Prostate gland (tissue), 2 donors: Measurements from ENCODE around the gene CHMP3. TPM values are rescaled to one million over a fixed set of nuclear protein-coding genes. Genes with fewer than 3 reads are reported as not detected.
"Not testable (repeated sequence)": the region's sequence is repeated elsewhere in the genome, so short reads cannot be mapped to it uniquely, and the experiment has no call there.

Experiments used
- DNase-seq: peaks from one replicate; pipeline ENCODE4 v3.0.0-alpha.2; 2019; ENCODE audit warnings: low spot score
- H3K27ac ChIP-seq, 2 donors: fragments of 200-600 bp; sonication (generic); 2 replicates each; pipeline ENCODE4 v1.5.1; 2017 to 2019
- H3K27me3 ChIP-seq: fragments of 200-600 bp; sonication (generic); replicated peaks from 2 replicates; pipeline ENCODE4 v1.5.1; 2019; ENCODE audit not compliant: insufficient read depth
- H3K36me3 ChIP-seq, 2 donors: fragments of 200-600 bp; sonication (generic); 1 replicate in 1 of 2; 2 replicates in 1 of 2; pipeline versions ENCODE4 v1.5.1 to v1.8.1; 2017 to 2019
- H3K4me1 ChIP-seq: fragments of 200-600 bp; sonication (generic); replicated peaks from 2 replicates; pipeline ENCODE4 v1.5.1; 2019
- H3K4me3 ChIP-seq, 2 donors: fragments of 200-600 bp; sonication (generic); 2 replicates each; pipeline ENCODE4 v1.5.1; 2017 to 2019
- H3K9me3 ChIP-seq: fragments of 200-600 bp; sonication (generic); 2 replicates; pipeline ENCODE4 v1.5.1; 2017
- CTCF ChIP-seq, 4 experiments: fragments of 200-600 bp in 2 of 4; fragments of 450-650 bp in 2 of 4; sonication (generic) in 2 of 4; IDR thresholded peaks; 1 replicate in 3 of 4; 2 replicates in 1 of 4; pipeline ENCODE4 v1.5.1; 2016 to 2019; ENCODE audit warnings: antibody characterized with exemption in 4 of 4, mild to moderate bottlenecking in 2 of 4, moderate library complexity in 2 of 4
- POLR2A ChIP-seq: fragments of 450-650 bp; IDR thresholded peaks from one replicate; pipeline ENCODE4 v1.6.1; 2016; ENCODE audit warnings: antibody characterized with exemption, mild to moderate bottlenecking
- POLR2AphosphoS5 ChIP-seq: sonication (generic); formaldehyde crosslinking; IDR thresholded peaks from one replicate; pipeline ENCODE4 v1.6.1; 2017; ENCODE audit warnings: antibody characterized with exemption
- WGBS: methylation state at CpG from one replicate; pipeline ENCODE4 v1.1.5; 2018; 5-methylcytosine and 5-hydroxymethylcytosine counted together
- intact Hi-C: fragments of 100-400 bp; cut with DNase I; formaldehyde crosslinking; loops from one replicate; pipeline ENCODE4 v1.14.2; 2022
- total RNA-seq, 2 donors: library from RNA; depleted of rRNA; stranded (reverse); fragments of >200 nt; gene quantifications; one replicate each; pipeline ENCODE4 v1.1.0, GENCODE V29; 2016

Gene CHMP3
- total RNA-seq, 2 donors from 2014 or later = 109 to 126 TPM

DNA sequence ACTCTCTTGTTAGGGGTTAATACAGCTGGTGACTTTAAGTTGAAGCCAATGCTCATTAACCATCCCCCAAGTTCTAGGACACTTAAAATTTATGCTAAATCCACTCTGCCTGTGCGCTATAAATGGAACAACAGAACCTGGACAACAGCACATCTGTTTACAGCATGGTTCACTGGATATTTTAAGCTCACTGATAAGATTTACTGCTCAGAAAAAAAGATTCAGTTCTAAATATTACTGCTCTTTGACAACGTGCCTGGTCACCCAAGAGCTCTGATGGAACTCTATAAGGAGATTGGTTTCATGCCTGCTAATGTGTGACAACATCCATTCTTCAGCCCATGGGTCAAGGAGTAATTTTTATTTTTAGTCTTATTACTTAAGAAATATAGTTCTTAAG is 32.9 kb upstream of the CHMP3 start:
- H3K9me3 ChIP-seq = no peaks in the 10 kb centered on the region
- no peaks in the 10 kb centered on the region for H3K27me3 ChIP-seq
- H3K4me3 ChIP-seq = no peak overlapping the region
- TF ChIP-seq POLR2A (no peak), CTCF (IDR thresholded peaks at IDR 0.05) (no peak), POLR2AphosphoS5 (no peak)
- 50% methylated on average over 2 of the region's 2 CpGs for WGBS
- H3K4me1 ChIP-seq = no peaks in the 10 kb centered on the region
- intact Hi-C loops = loop anchor here (10.0 kb wide), 1 partner anchor 151 kb away; the partner anchor contains the start of gene KDM3A
- DNase-seq = no peak
- H3K36me3 ChIP-seq = no peaks in the 10 kb centered on the region
- H3K27ac ChIP-seq = no peak overlapping the region

DNA sequence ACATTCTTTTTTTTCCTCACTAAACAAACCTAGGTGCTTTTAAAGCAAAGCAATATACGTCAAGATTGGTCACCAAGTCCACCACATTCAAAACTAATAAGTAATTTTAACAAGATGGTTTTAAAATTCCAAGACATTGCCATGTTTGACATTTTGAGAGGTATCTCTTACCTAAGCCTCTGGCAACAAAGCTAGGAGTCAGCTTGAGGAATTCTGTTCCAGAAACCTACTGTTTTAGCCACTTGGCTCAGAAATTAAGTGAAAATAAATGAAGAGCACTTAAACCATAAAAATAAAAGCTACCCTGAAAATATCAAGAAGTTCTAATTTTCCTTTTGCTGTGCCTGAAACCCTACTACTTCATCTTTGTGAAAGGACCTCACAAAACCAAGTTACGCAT is 30.0 kb upstream of the CHMP3 start:
- no peak for DNase-seq
- Histone ChIP-seq H3K9me3 (no peaks in the 10 kb centered on the region), H3K4me3 (no peak overlapping the region), H3K4me1 (no peaks in the 10 kb centered on the region), H3K36me3 (no peaks in the 10 kb centered on the region), H3K27ac (peak overlapping the region in 1 of 2 donors; percentile 24), H3K27me3 (no peaks in the 10 kb centered on the region)
- intact Hi-C loops = loop anchor here (10.0 kb wide), 1 partner anchor 148 kb away; the partner anchor contains the start of gene KDM3A
- 53% methylated on average over 2 of the region's 2 CpGs for WGBS
- TF ChIP-seq POLR2A (no peak), CTCF (IDR thresholded peaks at IDR 0.05) (no peak), POLR2AphosphoS5 (no peak)

GRCh38 chr2:86592547-86593230 is 29.4 kb upstream of the CHMP3 start:
- Histone ChIP-seq H3K27ac (peak overlapping the region in 1 of 2 donors; percentile 24), H3K4me1 (no peaks in the 10 kb centered on the region), H3K9me3 (no peaks in the 10 kb centered on the region), H3K36me3 (no peaks in the 10 kb centered on the region), H3K27me3 (no peaks in the 10 kb centered on the region), H3K4me3 (no peak overlapping the region)
- WGBS = 12% methylated on average over 3 of the region's 3 CpGs
- intact Hi-C loops = loop anchor here (10.0 kb wide), 1 partner anchor 148 kb away; the partner anchor contains the start of gene KDM3A
- no peak for DNase-seq
- TF ChIP-seq POLR2A (no peak), CTCF (IDR thresholded peaks at IDR 0.05) (no peak), POLR2AphosphoS5 (no peak)

DNA sequence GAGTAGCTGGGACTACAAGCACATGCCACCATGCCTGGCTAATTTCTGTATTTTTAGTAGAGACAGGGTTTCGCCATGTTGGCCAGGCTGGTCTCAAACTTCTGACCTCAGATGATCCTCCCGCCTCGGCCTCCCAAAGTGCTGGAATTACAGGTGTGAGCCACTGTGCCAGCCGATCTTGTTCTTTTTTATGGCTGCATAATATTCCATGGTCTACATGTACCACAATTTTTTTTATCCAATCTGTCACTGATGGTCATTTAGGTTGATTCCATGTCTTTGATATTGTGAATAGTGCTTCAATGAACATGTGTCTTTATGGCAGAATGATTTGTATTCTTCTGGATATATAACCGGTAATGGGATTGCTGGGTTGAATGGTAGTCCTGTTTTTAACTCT is 26.5 kb upstream of the CHMP3 start:
- not testable (repeated sequence) for H3K27me3 ChIP-seq, H3K4me1 ChIP-seq, H3K36me3 ChIP-seq, H3K27ac ChIP-seq, H3K9me3 ChIP-seq, H3K4me3 ChIP-seq, DNase-seq
- intact Hi-C loops = loop anchor here (10.0 kb wide), 1 partner anchor 145 kb away; the partner anchor contains the start of gene KDM3A
- WGBS = 98% methylated on average over 5 of the region's 5 CpGs

GRCh38 chr2:86584151-86584913 is 21.1 kb upstream of the CHMP3 start:
- no peak overlapping the region for H3K27ac ChIP-seq
- DNase-seq = no peak
- TF ChIP-seq POLR2AphosphoS5 (no peak), POLR2A (no peak), CTCF (IDR thresholded peaks at IDR 0.05) (no peak)
- intact Hi-C loops = no loop called here
- WGBS = 68% methylated on average over 2 of the region's 2 CpGs
- no peaks in the 10 kb centered on the region for H3K9me3 ChIP-seq
- no peaks in the 10 kb centered on the region for H3K36me3 ChIP-seq
- H3K27me3 ChIP-seq = no peaks in the 10 kb centered on the region
- H3K4me3 ChIP-seq = no peak overlapping the region
- no peaks in the 10 kb centered on the region for H3K4me1 ChIP-seq
